Midbrain (tissue), 1 donor: Measurements from ENCODE around the gene CFAP46.
"Not testable (repeated sequence)": the region's sequence is repeated elsewhere in the genome, so short reads cannot be mapped to it uniquely, and the experiment has no call there.

Source experiments
- DNase-seq: peaks from one replicate; lab custom pipeline; 2025; lab: John Stamatoyannopoulos, UW

The CFAP46 gene

GRCh38 chr10:132806110-132806509 is 136.3 kb downstream of the CFAP46 start:
- DNase-seq: no peak

- no peak for DNase-seq
Observed at GRCh38 chr10:132805599-132805998, 136.8 kb downstream of the CFAP46 start.

- no peak for DNase-seq
Observed at GRCh38 chr10:132804785-132805426, 137.5 kb downstream of the CFAP46 start.

GRCh38 chr10:132804287-132804686 is 138.1 kb downstream of the CFAP46 start:
- DNase-seq: no peak

GRCh38 chr10:132803416-132804210 is 138.8 kb downstream of the CFAP46 start:
- DNase-seq: no peak

GRCh38 chr10:132802694-132803320 is 139.6 kb downstream of the CFAP46 start:
- no peak for DNase-seq

GRCh38 chr10:132802048-132802447 is 140.3 kb downstream of the CFAP46 start:
- DNase-seq: no peak

GRCh38 chr10:132799865-132800264 is 142.5 kb downstream of the CFAP46 start:
- no peak for DNase-seq

GRCh38 chr10:132798876-132799275 is 143.5 kb downstream of the CFAP46 start:
- no peak for DNase-seq

- DNase-seq: no peak
Observed at GRCh38 chr10:132798403-132798802, 144.0 kb downstream of the CFAP46 start.

- DNase-seq: not testable (repeated sequence)
Observed at GRCh38 chr10:132797986-132798385, 144.4 kb downstream of the CFAP46 start.

- DNase-seq: no peak
Observed at GRCh38 chr10:132796846-132797245, 145.5 kb downstream of the CFAP46 start.

GRCh38 chr10:132793871-132794849 is 148.2 kb downstream of the CFAP46 start:
- no peak for DNase-seq

GRCh38 chr10:132793213-132793612 is 149.2 kb downstream of the CFAP46 start:
- no peak for DNase-seq

- no peak for DNase-seq
Observed at GRCh38 chr10:132792796-132793195, 149.6 kb downstream of the CFAP46 start.

- not testable (repeated sequence) for DNase-seq
Observed at GRCh38 chr10:132792099-132792498, 150.3 kb downstream of the CFAP46 start.

GRCh38 chr10:132790934-132791829 is 151.2 kb downstream of the CFAP46 start:
- DNase-seq: no peak

- no peak for DNase-seq
Observed at GRCh38 chr10:132790470-132790869, 151.9 kb downstream of the CFAP46 start.

GRCh38 chr10:132789659-132790148 is 152.7 kb downstream of the CFAP46 start:
- DNase-seq: no peak

GRCh38 chr10:132788831-132789219 is 153.5 kb downstream of the CFAP46 start:
- DNase-seq: no peak
